Retina (tissue), 1 donor: ENCODE measurements around the gene CALN1.
A peak's percentile ranks its signal among the peaks of the same experiment; 100 is the strongest.
"Not testable (repeated sequence)": the region's sequence is repeated elsewhere in the genome, so short reads cannot be mapped to it uniquely, and the experiment has no call there.

Experiments used
- DNase-seq: peaks from one replicate; pipeline ENCODE4 v3.0.0-alpha.2; 2016

The CALN1 gene

DNA sequence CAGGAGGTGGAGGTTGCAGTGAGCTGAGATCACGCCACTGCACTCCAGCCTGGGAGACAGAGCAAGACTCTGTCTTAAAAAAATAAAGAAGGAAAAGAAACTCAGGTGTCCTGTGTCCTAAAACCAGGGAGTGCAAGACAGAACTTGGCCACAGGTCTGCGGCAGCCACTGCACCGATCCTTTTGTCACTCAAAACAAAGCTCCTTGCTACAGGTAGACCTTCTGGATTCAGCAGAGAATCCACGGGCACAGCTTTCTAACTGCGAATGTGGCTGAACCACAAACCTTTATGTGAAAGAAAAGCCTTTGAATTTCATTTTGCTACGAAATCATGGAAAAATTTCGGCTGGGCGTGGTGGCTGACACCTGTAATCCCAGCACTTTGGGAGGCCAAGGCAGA, 634.9 kb downstream of the CALN1 start:
- DNase-seq: no peak

DNA sequence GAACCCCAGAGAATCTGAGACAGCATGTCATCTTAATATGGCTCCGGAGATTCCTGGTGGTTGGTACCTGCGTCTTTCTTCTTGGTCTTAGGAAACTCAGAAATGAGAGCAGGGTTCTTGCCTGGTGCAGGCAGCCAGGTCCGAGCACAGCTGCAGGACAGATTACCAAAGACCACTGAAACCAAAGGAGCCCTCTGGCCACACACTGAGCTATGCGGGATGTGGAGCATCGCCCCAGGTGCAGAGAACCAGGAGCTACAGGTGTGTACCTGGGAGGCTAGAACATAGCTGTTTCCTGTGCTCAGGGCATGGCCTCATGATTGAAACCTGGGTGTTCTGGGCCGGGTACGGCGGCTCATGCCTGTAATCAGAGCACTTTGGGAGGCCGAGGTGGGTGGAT, 635.4 kb downstream of the CALN1 start:
- DNase-seq: no peak

DNA sequence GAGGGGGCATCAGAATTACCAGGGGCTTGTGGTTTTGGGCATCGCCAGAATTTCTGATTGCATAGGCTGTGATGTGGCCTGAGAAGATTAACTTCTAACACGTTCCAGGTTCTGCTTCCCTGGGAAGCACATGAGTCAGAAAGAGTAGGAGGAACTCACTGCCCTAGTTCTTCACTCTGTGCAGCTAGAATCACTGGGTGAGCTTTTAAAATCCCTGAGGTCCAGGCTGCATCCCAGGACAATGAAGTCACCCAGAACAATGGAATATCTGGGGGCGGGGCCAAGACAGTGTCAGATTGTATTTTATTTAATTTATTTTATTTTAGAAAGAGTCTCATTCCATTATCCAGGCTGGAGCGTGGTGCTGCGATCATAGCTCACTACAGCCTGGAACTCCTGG, 636.5 kb downstream of the CALN1 start:
- no peak for DNase-seq

DNA sequence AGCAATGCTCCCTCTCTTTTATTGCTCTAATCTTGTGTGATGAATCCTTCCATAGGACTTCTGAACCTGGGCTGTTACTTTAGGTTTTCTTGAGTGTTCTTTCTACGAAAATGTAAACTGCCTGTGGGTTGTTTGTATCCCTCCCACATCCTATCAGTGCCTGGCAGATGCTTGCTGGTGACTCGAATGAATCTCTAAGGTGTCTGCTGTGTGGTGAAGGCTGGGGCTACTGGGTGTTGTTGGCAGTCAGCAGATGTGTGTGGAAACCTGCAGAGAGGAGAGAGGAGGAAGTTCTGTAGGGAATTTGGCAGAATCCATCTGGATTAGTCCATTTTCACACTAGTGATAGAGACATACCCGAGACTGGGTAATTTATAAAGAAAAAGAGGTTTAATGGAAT, 639.4 kb downstream of the CALN1 start:
- DNase-seq: no peak

DNA sequence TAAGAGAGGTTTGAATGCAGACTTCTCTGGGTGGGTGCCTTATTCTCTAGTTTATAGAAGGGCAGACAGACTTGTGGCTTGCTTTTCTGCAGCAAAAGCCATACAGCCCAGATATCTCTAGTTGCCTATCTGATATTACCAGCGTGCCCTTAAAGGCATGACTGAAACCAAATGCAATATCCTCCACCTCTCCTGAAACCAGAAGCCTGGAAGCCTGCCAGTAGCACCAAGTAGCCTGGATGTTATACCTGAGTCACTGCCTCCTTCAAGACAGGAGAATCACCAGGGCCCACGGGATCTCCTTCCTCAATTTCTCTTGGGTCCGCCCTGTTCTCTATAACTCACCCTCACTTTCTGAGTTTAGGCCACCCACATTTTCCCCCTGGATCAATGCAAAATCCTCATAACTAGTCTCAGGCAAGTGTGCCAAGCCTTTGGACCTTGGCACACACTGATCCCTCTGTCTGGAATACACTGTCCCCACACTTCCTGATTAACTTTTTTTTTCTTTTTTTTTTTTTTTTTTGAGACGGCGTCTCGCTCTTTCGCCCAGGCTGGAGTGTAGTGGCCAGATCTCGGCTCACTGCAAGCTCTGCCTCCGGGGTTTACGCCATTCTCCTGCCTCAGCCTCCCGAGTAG, 641.8 kb downstream of the CALN1 start:
- no peak for DNase-seq

DNA sequence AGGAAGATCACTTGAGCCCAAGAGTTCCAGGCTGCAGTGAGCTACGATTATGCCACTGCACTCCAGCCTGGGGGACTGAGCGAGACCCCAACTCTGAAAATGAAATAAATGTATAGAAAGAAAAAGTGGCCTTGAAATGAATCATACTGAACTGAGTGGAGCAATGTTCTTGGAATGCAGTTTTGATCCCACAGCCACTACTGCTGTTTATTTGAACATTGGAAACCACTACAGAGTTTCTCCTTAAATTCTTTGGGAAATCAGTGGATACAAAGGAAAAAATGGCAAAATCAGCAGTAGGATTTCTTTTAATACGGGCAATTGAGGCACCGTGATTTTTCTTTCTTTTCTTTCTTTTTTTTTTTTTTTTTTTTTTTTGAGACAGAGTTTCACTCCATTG, 642.8 kb downstream of the CALN1 start:
- no peak for DNase-seq

DNA sequence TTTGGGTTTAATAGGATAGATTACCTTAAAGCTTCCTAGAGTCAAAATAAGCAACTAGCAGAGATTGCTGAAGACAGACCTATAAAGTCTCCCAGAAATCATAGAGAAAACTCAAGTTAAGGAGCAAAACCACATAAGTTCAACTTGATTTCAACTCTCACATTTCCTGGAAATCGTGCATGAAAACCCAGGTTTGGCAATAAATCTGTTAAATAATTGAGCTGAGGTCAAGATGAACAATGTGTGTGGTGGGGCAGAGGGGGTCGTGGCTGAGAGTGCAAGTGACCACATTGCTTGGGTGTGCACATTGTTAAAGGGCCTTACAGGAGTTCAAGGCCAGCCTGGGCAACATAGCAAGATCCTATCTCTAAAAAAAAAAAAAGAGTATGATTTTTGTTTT, 643.7 kb downstream of the CALN1 start:
- no peak for DNase-seq

DNA sequence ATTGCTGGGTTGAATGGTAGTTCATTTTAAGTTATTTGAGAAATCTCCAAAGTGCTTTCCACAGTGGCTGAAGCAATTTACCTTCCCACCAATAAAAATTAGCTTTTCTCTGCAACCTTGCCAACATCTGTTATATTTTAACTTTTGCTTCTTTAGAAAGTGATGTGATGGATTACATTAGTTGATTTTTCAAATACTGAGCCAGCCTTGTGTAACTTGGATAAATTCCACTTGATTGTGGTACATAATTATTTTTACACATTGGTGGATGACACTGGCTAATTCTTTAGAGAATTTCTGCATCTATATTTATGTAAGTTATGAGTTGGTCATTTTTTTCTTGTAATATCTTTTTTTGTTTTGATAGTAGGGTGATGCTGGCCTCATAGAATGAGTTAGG, 646.1 kb downstream of the CALN1 start:
- no peak for DNase-seq

DNA sequence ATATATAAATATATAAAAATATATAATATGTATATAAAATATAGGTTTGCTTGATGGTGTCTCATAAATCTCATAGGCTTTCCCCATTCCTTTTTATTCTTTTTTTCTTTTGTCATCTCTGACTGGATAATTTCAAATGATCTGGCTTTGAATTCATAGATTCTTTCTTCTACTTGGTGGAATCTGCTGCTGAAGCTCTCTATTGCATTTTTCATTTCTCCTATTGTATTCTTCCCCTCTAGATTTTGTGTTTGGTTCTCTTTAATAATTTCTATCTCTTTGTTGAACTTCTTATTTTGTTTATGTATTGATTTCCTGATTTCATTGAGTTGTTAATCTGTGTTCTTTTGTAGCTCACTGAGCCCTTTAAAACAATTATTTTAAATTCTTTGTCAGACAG, 650.8 kb downstream of the CALN1 start:
- no peak for DNase-seq

DNA sequence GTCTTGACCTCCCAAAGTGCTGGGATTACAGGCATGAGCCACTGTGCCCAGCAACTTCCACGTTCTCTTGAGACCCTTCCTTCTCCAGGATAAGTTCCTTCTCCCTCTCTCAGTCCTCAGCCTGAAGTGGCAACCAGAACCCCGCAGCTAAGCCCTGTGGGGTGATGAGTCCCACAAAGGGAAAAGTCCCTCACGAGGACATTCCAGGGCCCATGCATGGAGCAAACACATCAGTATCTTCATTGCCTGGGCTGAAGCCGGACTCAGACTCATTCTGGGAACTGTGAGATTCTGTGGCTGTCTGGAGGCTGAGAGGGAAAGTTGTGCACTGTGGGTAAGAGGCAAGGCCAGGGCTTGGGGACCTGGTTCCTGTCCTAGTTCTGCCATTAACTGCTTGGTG, 657.3 kb downstream of the CALN1 start:
- no peak for DNase-seq

DNA sequence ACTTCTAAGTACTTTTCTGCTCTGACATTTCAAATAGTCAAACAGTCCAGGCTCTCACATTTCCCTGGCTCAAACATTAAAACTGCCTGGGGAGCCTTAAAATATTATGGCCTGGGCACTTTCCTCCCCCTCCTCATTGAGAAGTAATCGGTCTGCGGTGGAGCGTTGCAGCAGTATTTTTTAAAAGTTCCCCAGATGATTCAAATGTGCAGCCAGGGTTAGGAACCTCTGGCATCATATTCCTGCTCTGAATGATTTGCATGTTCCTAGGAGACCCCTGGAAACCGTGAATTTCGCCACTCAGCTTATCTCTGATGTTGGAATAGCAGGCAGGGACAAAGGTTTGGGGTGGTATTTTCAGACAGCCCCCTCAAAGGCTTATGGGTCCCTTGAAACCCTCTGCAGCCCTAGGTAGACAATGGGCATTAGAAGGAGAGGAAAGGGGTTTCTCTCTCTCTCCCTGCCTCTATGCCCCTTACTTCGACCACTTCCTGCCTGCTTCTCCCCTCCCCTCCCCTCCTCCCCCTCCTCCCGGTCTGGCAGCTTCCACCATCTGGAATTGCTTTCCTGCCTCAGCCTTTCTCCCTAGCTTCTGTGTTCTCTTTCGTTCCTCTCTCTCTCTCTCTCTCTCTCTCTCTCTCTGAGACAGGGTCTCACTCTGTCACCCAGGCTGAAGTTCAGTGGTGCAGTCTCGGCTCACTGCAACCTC, 658.0 kb downstream of the CALN1 start:
- no peak for DNase-seq

DNA sequence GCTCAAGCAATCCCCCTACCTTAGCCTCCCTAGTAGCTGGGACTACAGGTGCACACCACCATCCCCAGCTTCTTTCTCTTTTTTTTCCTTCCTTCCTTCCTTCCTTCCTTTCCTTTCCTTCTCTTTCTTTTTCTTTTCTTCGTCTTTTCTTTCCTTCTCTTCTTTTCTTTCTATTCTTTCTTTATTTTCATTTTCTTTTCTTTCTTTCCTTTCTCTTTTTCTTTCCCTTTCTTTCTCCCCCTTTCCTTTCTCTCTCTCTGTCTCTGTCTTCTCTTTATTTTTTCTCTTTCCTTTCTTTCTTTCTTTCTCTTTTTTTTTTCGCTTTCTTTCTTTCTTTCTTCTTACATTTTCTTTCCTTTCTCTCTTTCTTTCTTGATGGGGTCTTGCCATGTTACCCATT, 658.9 kb downstream of the CALN1 start:
- no peak for DNase-seq

DNA sequence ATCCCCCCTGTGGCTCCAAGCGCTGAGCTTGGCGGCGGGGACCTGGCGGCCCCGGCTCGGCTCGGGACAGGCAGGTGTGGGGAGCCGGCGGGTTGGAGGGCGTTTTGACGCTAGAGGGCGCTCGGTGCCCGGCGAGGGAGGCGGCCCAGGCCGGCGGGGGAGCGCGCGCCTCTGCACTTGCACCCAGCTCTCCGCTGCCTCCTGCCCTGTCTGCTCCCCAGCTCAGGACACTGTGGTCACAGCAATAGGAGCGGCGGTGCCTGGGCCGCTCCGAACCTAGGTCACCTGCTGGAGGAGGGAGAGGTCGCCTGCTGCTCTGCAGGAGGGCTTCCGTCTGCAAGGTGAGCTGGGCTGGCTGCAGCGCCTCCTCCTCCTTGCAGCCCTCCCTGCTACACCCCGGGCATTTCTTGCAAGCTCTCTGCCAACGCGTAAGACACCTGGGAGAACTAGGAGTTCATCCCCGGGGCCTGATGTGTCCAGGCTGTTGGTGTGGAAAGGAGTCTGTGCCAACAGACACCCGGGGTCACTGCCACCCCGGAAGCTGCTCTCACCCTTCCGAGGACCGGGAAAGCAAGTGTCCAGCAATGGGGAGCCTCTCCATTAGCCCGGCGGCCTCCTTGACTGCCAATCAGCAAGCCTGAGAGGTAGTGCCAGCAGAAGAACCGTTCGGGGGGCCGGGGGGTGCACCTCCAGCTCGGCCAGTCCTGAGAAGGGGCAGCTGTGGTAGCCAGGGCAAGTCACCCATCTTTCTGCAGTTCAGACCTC, 659.8 kb downstream of the CALN1 start:
- DNase-seq: peak; percentile 83

DNA sequence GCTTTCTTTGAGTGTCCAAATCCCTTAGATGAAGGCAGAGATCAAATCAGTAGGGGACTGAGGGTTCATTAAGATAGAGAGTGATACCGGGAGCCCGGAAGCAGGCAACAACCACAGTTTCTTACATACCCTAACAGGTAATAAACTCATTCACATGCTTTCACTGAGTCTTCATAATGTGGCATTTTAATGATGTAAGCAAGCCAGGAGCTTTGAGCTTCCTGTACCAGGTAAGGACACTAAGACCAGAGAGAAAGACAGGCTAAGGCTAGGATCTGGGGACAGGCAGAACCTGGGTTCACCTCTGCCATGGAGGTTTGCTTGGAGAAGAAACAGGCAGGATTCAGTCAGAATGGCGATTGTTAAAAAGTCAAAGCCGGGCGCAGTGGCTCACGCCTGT, 661.8 kb downstream of the CALN1 start:
- no peak for DNase-seq

DNA sequence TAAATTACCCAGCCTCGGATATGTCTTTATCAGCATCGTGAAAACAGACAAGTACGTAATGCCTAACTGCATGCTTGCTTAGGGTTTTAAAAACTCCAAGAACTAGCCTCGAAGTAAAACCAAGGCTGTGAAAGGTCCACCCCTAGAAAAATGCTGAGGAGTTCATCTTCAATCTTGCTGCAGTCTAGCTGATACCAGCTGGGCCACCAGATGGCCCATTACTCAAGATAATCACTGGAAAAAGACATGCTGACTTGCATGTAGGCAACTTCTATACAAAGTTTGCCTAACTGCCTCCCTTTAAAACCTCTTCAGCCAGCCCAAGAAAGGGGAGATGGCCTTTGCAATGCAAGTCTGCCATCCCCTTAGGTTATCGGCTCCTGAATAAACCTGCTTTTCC, 666.1 kb downstream of the CALN1 start:
- no peak for DNase-seq

DNA sequence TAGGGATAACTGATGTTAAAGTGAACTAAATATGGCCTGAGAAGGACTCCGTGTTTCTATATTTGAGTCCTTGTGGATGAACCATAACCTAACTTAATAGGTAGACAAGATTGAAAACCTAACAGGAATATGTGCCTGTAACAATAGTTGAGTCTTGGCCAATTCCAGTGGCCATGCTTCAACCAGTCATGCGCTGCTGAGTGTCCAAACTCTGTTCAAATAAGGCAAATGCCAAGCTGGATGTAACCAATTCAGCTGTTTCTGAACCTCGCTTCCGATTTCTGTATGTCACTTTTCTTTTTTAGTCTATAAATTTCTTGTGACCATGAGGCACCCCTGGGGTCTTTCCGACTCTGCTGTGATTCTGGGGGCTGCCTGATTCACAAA, 672.0 kb downstream of the CALN1 start:
- DNase-seq: no peak

DNA sequence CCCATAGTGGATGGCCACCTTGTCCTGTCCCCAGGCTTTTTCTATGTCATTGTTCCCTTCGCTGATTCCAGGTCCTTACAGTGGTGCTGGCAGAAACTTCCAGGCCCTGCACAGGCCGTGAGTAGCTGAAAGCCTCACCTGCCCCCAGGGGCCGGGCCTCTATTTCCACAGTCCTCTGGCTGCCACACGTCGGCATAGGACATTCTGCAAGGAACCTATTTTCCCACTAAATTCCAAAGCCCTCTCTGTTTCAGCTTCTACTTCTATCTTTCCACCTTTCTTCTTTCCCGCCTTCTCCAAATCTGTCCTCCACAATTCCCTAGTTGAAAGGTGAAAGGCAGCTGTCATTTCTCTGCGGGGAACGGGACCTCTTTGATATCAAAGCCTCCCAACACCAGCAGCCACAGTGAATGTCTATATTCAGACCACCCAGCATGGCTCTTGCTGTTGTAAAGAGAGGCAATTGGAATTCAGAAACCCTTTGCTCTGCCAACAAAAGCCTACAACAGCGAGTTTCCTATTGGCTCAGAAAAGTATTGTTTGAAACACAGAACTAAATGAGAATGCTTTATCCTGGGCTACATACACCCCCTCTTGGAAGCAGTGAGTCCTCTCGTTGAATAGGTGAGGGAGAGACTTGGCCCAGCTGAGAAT, 672.5 kb downstream of the CALN1 start:
- DNase-seq: peak; percentile 24

DNA sequence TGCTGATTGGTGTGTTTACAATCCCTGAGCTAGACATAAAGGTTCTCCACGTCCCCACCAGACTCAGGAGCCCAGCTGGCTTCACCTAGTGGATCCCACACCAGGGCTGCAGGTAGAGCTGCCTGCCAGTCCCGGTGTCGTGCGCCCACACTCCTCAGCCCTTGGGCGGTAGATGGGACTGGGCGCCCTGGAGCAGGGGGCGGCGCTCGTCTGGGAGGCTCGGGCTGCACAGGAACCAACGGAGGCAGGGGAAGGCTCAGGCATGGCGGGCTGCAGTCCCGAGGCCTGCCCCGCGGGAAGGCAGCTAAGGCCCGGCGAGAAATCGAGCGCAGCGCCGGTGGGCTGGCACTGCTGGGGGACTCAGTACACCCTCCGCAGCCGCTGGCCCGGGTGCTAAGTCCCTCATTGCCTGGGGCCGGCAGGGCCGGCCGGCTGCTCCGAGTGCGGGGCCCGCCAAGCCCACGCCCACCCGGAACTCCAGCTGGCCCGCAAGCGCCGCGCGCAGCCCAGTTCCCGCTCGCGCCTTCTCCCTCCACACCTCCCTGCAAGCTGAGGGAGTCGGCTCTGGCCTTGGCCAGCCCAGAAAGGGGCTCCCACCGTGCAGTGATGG, 674.1 kb downstream of the CALN1 start:
- DNase-seq: not testable (repeated sequence)

DNA sequence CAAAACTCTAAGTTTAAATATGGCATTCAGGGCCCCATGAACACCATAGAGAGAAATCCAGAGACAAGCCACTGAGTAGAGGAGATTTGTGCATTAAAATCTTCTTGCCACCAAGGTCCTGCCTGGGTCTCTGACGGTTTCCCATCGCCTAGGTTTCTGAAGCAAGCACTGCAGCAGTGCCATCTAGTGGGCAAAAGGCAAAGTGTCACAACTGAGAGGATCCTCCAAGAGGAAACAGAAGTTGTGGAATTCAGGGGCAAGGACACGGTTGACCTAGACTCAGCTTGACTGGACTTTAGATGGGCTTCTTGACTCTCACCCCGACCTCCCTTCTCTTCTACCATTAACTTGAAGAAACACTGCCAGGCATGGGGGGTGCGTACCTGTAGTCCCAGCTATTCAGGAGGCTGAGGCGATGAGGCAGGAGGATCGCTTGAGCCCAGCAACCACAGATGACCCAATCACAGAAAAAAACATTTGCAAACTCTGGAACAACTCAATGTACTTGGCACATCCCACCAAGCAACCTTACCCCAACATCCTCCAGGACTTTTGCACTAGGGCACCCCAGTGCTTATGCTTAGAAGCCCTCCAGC, 676.1 kb downstream of the CALN1 start:
- DNase-seq: peak; percentile 80

DNA sequence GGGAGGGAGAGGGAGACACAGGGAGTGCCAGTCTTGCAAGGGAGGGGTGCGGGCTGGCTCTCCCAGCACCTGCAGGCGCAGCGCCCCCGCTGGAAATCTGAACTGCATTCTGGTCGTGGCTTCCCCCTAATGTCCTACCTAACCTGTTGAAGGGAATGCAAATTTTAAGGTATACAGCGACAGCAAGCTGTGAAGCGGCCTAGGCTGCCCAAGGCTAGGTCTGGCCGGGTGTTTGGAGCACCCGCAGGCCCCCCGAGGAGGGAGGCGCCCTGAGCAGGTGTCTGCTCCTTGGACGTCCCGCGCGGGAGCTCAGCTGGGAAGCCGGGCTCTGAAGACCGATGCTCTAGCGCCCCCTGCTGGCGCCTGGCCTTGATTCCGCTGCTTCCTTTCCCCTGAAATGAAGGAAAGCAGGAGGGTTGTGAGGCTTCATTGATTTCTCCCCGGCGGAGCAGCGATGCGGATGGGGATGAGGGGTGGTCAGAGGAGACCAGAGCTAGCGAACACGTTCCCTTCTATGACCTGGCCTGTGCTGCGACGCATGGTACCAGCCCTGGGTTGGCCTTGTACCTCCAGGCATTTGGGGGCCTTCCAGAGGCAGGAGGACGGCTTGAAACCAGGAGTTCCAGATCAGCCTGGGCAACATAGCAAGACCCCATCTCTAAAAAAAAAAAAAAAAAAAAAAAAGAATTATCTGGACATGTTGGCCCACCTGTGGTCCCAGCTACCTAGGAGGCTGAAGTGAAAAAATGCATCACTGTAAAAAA, 678.8 kb downstream of the CALN1 start:
- peak; percentile 95 for DNase-seq

DNA sequence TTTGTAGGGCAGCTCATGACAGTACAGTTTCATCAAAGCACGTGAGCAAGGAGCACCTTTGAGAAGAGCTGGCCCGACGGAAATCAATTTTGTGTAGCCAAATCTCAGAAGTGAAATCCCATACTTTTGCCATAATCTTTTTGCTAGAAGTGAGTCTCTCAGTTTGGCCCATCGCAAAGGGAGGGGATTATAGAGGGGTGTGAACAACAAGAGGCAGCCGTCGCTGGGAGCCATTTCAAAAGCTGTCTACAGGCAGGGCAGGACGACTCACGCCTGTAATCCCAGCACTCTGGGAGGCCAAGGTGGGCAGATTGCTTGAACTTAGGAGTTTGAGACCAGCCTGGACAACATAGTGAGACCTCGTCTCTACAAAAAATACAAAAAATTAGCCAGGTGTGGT, 680.4 kb downstream of the CALN1 start:
- DNase-seq: no peak
